ENCODE results near the gene TMEM109.

DNA sequence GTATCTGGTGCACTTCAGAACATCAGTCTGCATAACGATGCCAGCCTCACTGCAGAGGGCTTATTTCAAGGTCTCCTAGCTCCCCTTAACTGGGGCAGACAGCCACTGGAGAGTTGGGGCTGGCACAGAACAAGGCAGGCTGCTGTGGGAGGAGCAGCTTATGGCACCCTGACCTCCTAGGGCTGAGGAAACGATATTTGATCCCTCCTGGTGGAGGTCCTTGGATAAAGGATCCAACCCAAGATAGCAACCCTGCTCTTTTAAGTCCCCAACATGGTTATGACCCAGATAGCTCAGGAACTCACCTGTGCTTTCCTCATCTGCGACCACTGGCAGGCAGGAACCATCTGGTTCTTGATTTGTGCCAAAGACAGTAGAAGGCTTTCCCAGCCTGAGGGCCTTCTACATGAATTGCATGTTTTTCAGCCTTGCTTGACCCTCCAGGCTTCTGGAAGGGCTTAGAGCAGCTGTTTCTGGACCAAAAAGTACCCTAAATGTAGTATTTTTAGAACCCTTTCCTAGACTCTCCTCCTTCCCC, 2.8 kb downstream of the TMEM109 start:
- TF ChIP-seq EP300 (conservative IDR thresholded peaks at IDR 0.05; ENCODE audit: poor library complexity, severe bottlenecking) (no peak), MXI1 (conservative IDR thresholded peaks at IDR 0.05; ENCODE audit: poor library complexity, severe bottlenecking) (no peak), TAF1 (IDR thresholded peaks at IDR 0.05; ENCODE audit: low read depth) (no peak), EZH2 (IDR thresholded peaks at IDR 0.05; ENCODE audit: borderline replicate concordance, insufficient read depth, low read length, poor library complexity, severe bottlenecking) (no peak), RAD21 (conservative IDR thresholded peaks at IDR 0.05) (no peak), POLR2AphosphoS5 (IDR thresholded peaks at IDR 0.05) (no peak)
- TF ChIP-seq, protein P1, sequence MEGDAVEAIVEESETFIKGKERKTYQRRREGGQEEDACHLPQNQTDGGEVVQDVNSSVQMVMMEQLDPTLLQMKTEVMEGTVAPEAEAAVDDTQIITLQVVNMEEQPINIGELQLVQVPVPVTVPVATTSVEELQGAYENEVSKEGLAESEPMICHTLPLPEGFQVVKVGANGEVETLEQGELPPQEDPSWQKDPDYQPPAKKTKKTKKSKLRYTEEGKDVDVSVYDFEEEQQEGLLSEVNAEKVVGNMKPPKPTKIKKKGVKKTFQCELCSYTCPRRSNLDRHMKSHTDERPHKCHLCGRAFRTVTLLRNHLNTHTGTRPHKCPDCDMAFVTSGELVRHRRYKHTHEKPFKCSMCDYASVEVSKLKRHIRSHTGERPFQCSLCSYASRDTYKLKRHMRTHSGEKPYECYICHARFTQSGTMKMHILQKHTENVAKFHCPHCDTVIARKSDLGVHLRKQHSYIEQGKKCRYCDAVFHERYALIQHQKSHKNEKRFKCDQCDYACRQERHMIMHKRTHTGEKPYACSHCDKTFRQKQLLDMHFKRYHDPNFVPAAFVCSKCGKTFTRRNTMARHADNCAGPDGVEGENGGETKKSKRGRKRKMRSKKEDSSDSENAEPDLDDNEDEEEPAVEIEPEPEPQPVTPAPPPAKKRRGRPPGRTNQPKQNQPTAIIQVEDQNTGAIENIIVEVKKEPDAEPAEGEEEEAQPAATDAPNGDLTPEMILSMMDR (IDR thresholded peaks at IDR 0.05; ENCODE audit: poor library complexity, severe bottlenecking) = no peak
- TF ChIP-seq, protein P2, sequence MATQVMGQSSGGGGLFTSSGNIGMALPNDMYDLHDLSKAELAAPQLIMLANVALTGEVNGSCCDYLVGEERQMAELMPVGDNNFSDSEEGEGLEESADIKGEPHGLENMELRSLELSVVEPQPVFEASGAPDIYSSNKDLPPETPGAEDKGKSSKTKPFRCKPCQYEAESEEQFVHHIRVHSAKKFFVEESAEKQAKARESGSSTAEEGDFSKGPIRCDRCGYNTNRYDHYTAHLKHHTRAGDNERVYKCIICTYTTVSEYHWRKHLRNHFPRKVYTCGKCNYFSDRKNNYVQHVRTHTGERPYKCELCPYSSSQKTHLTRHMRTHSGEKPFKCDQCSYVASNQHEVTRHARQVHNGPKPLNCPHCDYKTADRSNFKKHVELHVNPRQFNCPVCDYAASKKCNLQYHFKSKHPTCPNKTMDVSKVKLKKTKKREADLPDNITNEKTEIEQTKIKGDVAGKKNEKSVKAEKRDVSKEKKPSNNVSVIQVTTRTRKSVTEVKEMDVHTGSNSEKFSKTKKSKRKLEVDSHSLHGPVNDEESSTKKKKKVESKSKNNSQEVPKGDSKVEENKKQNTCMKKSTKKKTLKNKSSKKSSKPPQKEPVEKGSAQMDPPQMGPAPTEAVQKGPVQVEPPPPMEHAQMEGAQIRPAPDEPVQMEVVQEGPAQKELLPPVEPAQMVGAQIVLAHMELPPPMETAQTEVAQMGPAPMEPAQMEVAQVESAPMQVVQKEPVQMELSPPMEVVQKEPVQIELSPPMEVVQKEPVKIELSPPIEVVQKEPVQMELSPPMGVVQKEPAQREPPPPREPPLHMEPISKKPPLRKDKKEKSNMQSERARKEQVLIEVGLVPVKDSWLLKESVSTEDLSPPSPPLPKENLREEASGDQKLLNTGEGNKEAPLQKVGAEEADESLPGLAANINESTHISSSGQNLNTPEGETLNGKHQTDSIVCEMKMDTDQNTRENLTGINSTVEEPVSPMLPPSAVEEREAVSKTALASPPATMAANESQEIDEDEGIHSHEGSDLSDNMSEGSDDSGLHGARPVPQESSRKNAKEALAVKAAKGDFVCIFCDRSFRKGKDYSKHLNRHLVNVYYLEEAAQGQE (IDR thresholded peaks at IDR 0.05; ENCODE audit: borderline replicate concordance) = no peak

Data from neural cell (in vitro differentiated cells).